Activated effector memory CD4-positive, alpha-beta T cell treated with Interleukin-2 at 50 U/mL for 16 hours (primary cell): Measurements from ENCODE around the gene IGDCC3.
"Not testable (repeated sequence)": the region's sequence is repeated elsewhere in the genome, so short reads cannot be mapped to it uniquely, and the experiment has no call there.

Experiments used
- DNase-seq: peaks from one replicate; pipeline ENCODE4 v3.0.0-alpha.2; 2020

The IGDCC3 gene

GRCh38 chr15:65405791-65406423 is 28.1 kb upstream of the IGDCC3 start:
- no peak for DNase-seq

GRCh38 chr15:65404186-65404872 is 26.5 kb upstream of the IGDCC3 start:
- DNase-seq, result no peak

DNA sequence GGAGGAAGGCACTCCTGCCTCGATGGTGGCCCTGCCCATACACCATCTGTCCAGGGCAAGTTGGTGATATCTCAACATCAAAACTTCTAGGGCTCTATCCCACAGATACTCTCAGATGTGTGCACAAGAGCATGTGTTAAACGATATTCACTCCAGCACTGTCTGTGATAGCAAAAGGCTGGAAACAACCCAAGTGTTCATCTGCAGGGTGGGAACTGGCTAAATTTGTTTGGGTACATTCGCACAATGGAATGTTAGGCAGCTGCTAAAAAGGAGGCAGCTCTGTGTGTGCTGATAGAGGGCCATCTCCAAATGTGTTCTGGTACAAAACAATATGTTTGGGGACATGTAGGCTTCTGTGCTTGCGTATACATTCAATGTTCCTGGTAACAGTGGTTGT is 25.2 kb upstream of the IGDCC3 start:
- no peak for DNase-seq

DNA sequence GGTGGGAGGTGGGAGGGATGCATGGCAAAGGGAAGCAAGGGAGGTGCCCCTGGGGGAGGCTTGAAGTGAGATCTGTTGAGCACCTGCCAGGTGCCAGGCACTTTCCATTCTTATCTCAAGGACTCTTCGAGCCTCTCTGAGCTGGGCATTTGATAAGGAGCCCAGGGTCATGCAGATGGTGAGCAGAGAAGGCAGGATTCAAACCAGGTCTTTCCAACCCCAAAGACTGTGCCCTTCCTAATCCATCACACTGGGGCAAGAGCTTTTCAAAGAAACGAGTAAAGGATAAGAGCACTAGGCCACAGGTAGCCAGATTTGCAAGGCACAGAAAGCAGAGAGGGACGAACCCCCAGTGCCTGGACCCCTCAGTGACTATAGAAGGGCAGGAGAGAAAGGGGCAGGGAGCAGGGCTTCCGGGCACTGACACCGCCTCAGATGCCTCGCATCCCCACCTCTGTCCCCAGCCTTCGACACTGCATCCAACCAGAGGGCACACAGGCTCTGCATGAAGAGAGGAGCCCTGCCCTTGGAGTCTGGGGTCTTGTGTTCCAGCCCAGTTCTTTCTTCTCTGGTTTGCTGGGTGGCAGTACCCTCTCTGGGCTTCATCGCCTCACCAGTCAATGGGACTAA is 23.9 kb upstream of the IGDCC3 start:
- no peak for DNase-seq

- no peak for DNase-seq
Observed at GRCh38 chr15:65400760-65401610, 23.2 kb upstream of the IGDCC3 start.

DNA sequence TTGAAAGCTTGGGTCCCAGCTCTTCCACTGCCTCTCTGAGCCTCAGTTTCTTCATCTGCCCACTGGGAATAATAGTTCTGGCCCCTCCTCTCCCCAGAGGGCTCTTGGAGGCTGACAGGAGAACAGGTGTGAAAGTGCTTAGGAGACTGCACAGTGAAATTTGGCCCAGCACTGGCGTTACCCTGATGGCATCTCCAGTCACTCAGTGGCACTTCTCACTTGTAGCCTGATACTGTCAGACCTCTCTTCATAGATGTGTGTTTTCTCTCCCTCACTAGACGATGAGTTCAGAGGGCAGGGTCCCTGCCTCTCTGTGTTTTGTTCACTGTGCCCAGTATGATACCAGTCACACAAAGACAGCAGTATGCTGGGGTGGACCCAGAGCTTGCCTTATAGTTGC is 22.2 kb upstream of the IGDCC3 start:
- DNase-seq, result no peak

- DNase-seq, result no peak
Observed at GRCh38 chr15:65399001-65399706, 21.4 kb upstream of the IGDCC3 start.

DNA sequence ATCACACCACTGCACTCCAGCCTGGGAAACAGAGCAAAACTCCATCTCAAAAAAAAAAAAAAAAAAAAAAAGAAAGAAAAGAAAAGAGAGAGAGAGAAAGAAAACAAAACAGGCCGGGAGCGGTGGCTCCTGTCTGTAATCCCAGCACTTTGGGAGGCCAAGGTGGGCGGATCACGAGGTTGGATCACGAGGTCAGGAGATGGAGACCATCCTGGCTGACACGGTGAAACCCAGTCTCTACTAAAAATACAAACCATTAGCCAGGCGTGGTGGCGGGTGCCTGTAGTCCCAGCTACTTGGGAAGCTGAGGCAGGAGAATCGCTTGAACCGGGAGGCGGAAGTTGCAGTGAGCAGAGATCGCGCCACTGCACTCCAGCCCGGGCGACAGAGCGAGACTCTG is 20.7 kb upstream of the IGDCC3 start:
- not testable (repeated sequence) for DNase-seq

GRCh38 chr15:65396965-65397317 is 19.1 kb upstream of the IGDCC3 start:
- no peak for DNase-seq

DNA sequence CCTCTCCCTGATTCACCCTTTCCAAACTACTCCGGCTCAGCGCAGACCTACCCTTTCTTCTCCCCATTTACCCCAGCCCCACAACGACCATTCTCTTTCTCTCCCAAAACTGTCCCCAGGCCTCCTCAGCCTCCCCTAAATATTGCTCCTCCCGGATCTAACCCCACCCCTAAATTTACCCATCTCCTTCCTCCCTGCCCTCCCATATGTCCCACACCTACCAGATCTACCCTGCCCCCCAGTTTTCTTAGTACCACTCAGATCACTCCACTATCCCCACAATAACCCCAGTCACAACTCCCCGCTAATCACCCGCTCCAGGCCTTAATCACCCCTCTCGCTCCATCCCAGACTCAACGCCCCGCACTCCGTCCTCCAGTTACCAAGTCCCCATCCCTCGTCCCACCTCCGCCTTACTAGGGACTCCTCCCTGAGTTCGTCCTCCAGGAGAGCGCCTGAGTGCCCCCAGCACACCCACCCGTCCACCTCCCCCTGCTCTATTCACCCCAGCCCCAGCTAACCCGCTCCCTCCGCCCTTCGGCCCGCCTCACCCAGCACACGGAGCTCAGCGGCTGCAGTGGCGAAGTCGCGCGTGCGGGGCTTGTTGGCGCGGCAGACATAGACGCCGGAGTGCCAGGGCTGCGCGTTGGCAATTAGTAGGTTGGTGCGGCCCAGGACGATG is 18.6 kb upstream of the IGDCC3 start:
- DNase-seq, result no peak

GRCh38 chr15:65395567-65396202 is 17.9 kb upstream of the IGDCC3 start:
- no peak for DNase-seq

DNA sequence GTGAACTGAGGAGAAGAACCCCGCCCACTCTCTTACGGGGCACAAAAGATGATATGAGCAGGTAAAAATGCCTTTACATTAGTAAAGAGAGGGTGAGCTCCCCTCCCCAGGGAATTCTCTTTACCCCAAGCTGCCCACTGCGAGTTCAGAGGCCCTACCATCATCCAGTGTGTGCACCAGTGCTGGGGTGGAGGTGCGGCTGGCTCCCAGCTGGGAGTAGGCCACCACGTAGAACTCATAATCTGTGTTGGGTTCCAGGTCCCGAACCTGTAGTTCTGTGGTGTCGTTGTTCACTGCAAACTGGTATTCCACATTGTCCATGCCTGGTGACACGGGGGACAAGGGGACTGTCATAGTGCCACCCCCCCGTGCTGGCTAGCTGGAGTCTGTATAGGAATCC is 17.1 kb upstream of the IGDCC3 start:
- no peak for DNase-seq

- no peak for DNase-seq
Observed at GRCh38 chr15:65394280-65394789, 16.5 kb upstream of the IGDCC3 start.

DNA sequence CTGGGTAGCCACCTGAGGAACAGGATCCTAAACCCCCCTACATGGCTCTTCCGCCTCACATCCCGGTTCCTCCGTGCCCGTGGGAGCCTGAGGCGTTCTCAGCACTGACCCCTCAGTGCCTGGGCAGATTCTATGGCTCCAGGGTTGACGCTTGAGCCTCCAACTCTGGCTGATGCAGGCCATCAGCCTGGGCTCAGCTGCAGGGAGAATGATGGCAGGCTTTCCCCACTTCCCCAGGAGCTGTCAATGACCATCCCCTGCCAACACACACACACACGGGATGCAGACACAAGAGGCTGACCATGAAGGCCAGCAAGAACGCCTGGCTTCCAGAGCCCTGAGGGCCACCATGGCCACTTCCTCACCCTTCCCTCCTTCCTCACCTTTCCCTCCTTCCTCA is 15.8 kb upstream of the IGDCC3 start:
- no peak for DNase-seq

- no peak for DNase-seq
Observed at GRCh38 chr15:65393091-65393490, 15.3 kb upstream of the IGDCC3 start.

DNA sequence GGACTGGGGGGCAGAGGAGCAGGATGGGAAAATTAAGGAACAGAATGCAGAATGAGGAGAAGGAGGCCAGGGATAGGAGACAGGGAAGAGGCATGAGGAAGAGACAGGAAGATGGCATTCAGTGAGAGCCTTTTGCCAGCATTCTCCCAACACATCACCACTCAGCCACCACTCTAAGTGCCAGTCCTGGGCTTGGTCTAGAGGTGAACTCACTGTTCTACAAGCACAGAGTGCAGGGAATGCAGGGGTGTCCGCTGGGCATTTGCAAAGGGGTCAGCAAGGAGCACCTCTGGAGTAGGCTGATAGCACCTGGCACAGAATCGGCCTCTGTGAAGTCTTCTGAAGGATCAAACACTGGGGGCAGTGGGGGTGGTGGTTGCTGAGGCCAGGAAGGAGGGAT is 14.6 kb upstream of the IGDCC3 start:
- no peak for DNase-seq

DNA sequence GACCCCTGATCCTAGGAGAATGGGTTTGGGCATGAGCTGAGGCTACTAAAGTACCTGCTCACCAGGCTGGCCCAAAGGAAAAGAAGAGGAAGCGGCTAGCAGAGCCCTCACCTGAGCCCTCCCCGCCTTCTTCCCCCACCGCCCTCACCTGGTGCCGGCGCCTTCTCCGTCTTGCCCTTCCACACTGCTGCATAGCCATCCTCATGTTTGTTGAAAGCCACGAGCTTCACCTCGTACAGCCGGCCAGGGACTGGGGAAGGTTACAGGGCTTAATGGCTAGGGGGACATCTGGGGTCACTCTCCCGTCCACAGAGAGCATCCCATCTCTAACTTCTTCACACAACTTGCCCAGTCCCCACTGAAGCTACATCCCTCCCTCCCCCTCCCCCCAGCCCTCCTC is 13.9 kb upstream of the IGDCC3 start:
- DNase-seq, result no peak

DNA sequence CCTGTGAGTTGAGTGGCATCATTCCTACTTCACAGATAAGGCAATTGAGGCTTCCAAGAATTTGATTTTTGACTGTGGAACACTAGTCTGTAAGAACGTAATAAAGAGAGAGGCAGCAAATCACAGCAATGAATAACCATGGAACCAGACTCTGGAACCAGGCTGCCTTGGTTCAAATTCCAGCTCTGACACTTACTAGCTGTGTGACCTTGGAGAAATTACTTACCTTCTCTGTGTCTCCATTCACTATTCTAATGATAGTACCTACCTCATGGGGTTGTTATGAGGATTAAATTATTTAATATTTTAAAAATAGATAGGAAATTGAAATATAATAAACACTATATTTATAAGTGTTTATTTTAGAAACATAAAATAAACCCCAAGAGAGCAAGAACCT is 12.6 kb upstream of the IGDCC3 start:
- DNase-seq, result no peak

DNA sequence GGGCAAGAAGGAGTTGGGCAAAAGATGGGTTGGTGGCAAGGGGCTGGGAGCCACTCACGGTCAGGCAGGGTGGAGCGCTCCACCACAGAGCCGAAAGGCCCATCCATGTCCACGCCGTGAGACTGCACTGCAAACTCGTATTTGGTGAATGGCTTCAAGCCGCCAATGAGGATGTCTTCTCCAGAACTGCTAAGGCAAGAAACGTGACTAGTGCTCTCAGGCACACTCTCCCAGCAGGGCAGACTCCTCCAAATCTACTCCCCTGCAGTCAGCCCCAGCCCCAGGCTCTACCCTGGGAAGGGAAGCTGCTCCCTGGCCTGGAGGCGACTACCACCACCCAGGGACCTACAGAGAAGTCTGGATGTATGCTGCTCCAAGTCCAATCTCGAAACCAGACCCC is 11.4 kb upstream of the IGDCC3 start:
- no peak for DNase-seq

- no peak for DNase-seq
Observed at GRCh38 chr15:65388306-65389080, 10.7 kb upstream of the IGDCC3 start.

- no peak for DNase-seq
Observed at GRCh38 chr15:65386886-65387285, 9.1 kb upstream of the IGDCC3 start.
